Activated naive CD4-positive, alpha-beta T cell treated with anti-CD3 and anti-CD28 coated beads, Interleukin-2, amount 50 U/mL, for 24 hours (primary cell): ENCODE data around the gene USP49.

Source experiments
- H3K27ac Mint-ChIP-seq: one replicate; pipeline ENCODE4 v1.8.0; 2021; ENCODE audit warnings: mild to moderate bottlenecking, mixed read lengths
- H3K27me3 Mint-ChIP-seq: one replicate; pipeline ENCODE4 v1.8.0; 2021; ENCODE audit warnings: mixed read lengths
- H3K36me3 Mint-ChIP-seq: one replicate; pipeline ENCODE4 v1.8.0; 2021; ENCODE audit warnings: mixed read lengths
- H3K4me1 Mint-ChIP-seq: one replicate; pipeline ENCODE4 v1.8.0; 2021; ENCODE audit warnings: mixed read lengths
- H3K4me3 Mint-ChIP-seq: one replicate; pipeline ENCODE4 v1.8.0; 2021; ENCODE audit warnings: mild to moderate bottlenecking, mixed read lengths
- H3K9me3 Mint-ChIP-seq: one replicate; pipeline ENCODE4 v1.8.0; 2021; ENCODE audit warnings: mixed read lengths

The USP49 gene

DNA sequence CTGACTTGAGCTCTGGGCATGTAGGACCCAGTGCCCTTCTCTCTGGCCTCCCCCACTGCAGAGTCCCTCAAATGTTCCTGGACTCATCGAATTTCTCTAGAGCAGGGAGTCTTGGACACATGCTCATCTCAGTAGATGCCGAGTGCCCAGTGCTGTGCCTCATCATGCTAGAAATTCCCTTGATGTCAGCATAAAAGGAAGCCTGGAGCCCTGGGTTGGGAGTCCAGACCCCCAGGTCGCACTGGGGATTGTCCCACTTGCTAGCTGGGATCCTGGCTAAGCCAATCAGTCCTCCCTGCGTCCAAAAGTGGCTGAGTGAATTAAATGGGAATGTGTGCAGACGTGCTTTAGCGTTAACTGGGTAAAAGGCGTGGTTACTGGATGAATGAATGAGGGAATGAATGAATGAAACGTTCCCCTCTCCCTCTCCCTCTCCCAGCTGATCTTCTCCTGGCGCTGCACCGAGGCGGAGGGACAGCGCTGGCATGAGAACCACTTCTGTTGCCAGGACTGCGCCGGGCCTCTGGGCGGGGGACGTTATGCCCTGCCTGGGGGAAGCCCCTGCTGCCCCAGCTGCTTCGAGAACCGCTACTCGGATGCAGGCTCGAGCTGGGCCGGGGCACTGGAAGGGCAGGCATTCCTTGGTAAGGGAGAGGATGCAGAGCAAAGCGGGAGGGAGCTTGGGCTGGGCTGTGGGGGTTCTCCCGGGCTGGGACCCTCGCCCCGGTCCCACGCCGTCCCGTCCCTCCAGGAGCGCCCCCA is 109.3 kb downstream of the USP49 start:
- Mint-ChIP-seq H3K4me1 (peaks cover 19% of the 10 kb centered on the region), H3K27ac (peak overlapping the region; percentile 55), H3K36me3 (peaks cover 6% of the 10 kb centered on the region), H3K9me3 (no peaks in the 10 kb centered on the region), H3K4me3 (peak overlapping the region; percentile 97), H3K27me3 (no peaks in the 10 kb centered on the region)

DNA sequence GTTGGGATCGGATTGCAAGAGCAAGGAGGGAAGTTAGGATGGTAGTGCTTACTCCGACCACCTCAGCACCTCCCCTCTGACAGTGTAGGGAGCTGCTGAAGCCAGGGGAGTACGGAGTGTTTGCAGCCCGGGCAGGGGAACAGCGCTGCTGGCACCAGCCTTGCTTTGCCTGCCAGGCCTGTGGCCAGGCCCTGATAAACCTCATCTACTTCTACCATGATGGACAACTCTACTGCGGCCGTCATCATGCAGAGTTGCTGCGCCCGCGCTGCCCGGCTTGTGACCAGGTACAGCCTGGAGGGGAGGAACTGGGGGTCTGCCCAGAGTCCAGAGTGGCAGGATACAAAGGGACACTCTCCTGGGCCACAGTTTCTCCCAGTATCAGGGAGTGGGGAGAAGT is 109.9 kb downstream of the USP49 start:
- Mint-ChIP-seq H3K4me3 (peak overlapping the region; percentile 60), H3K36me3 (peaks cover 5% of the 10 kb centered on the region), H3K4me1 (peaks cover 18% of the 10 kb centered on the region), H3K27ac (no peak overlapping the region), H3K9me3 (no peaks in the 10 kb centered on the region), H3K27me3 (no peaks in the 10 kb centered on the region)

DNA sequence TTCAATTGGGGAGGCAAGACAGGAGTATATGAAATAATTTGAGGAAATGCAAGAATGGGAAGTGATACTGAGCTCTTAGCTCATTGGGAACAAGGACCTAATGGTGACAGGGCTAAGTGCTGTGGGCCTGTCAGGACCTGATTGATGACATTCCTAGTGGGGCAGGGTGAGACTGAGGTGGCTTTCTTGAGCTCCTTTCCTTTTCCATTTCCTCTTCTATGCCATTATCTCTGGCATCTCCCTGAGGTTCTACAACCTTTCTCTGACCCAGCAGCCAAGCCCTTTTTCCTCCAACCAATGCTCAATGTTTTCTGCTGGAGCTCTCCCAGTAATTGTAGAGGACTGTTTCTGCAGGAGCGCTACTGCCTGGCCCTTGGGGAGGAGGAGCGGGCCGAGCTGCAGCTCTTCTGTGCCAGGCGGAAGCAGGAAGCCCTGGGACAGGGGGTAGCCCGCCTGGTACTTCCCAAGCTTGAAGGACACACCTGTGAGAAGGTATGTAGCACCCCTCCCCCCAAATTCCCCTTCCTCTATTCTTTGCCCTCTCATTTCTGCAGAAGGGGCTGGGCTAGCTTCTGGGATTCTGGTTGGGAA is 110.5 kb downstream of the USP49 start:
- H3K36me3 Mint-ChIP-seq, result peaks cover 1% of the 10 kb centered on the region
- peak overlapping the region; percentile 60 for H3K4me3 Mint-ChIP-seq
- no peaks in the 10 kb centered on the region for H3K9me3 Mint-ChIP-seq
- no peaks in the 10 kb centered on the region for H3K27me3 Mint-ChIP-seq
- peaks cover 17% of the 10 kb centered on the region for H3K4me1 Mint-ChIP-seq
- no peak overlapping the region for H3K27ac Mint-ChIP-seq

DNA sequence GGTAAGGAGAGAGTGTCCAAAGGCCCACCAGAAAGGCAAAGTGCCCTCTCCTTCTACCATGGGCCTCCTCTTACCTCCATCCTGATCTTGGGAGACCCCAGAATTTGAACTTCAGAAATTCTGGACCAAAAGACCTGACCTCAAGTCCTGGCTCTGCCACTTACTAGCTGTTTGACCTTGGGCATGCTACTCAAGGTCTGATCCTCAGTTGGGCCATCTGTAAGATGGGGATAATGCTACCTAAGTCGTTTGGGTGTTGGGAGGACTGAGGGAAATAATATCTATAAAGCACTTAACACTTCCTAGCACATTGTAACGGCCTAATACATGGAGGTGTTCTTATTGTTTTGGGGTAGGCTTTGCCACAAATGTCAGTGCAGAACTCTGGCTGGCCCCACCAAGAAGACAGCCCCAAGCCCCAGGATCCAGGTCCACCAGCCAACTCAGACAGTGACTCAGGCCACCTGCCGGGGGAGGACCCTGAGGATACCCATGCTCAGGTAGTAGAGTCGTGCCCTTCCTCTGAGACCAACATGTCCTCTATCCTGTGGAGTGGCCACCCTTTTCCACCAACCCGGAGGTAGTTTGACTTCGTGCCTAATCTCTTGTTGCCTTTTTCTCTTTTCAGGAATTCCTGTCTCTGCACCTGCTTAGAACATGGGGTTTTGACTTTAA is 111.9 kb downstream of the USP49 start:
- Mint-ChIP-seq H3K27ac (no peak overlapping the region), H3K9me3 (no peaks in the 10 kb centered on the region), H3K27me3 (no peaks in the 10 kb centered on the region), H3K4me3 (no peak overlapping the region), H3K36me3 (no peaks in the 10 kb centered on the region), H3K4me1 (peaks cover 15% of the 10 kb centered on the region)

DNA sequence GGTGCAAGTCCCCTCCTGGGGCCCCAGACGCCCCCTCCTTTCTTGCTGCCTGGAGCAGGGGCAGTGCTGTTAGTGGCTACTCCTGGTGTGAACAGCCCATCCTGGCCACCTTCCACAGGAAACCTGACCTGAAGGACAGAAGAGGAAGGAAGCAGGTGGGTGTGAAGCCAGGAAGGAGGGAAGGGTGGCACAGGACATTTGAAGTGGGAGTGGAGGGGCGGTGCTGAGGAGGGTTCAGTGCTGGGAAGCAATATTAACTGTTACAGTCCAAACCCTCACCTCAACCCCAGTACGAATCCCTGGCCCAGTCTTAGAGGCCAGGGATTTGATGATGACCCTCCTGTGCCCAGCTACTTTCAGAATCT is 113.8 kb downstream of the USP49 start:
- H3K27me3 Mint-ChIP-seq, result no peaks in the 10 kb centered on the region
- peak overlapping the region; percentile 71 for H3K4me3 Mint-ChIP-seq
- H3K4me1 Mint-ChIP-seq, result peaks cover 15% of the 10 kb centered on the region
- no peak overlapping the region for H3K27ac Mint-ChIP-seq
- H3K9me3 Mint-ChIP-seq, result no peaks in the 10 kb centered on the region
- H3K36me3 Mint-ChIP-seq, result peaks cover 1% of the 10 kb centered on the region

DNA sequence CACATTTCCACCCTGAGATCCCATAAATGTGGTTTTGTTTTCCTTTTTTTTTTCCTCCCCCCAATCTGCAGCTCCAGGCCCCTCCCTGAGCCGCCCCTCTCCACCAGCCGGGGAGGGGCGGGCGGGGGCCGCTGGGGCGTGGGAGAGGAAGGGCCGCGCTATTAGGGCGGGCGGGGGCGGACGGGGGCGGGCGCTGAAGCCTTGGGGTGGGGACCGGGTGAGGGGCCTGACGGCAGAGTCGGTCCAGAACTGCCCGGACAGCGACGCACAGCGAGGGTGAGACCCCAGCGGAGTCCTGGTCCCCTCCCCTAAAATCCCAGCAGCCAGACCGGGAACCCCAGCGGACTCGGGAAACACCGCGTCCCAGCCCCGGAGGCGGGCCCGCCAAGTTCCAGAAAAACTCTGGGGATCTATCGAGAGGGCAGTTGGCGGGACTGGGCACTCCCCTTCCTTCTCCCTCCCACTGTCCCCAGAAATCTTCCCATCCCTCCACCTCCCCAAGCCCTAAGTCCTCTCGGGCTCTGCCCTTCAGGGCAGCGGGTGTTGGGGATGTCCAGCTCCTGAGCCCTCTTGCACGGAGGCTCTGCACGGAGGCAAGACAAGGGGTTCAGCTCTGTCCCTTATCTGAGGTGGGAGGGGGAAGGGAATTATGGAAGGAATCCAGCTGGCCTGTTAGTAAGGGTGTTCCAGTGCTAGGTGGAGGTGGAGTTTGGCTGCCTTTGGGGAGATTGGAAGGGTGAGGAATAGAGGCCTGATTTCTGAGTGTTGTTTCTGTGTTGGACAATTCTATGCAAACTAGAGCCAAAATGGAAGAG is 114.4 kb downstream of the USP49 start, which contains the start of gene PRICKLE4:
PRICKLE4 (plus strand) TSS at position 232 of the 815 bp plus-strand sequence. CDS start 2,692 bp downstream, outside the sequence.
- Mint-ChIP-seq H3K27me3 (no peaks in the 10 kb centered on the region), H3K27ac (peak within 1 kb of the TSS; percentile 74), H3K4me1 (peaks cover 12% of the 10 kb centered on the region), H3K36me3 (peaks cover 1% of the 10 kb centered on the region), H3K9me3 (no peaks in the 10 kb centered on the region), H3K4me3 (peak within 1 kb of the TSS; percentile 91)

DNA sequence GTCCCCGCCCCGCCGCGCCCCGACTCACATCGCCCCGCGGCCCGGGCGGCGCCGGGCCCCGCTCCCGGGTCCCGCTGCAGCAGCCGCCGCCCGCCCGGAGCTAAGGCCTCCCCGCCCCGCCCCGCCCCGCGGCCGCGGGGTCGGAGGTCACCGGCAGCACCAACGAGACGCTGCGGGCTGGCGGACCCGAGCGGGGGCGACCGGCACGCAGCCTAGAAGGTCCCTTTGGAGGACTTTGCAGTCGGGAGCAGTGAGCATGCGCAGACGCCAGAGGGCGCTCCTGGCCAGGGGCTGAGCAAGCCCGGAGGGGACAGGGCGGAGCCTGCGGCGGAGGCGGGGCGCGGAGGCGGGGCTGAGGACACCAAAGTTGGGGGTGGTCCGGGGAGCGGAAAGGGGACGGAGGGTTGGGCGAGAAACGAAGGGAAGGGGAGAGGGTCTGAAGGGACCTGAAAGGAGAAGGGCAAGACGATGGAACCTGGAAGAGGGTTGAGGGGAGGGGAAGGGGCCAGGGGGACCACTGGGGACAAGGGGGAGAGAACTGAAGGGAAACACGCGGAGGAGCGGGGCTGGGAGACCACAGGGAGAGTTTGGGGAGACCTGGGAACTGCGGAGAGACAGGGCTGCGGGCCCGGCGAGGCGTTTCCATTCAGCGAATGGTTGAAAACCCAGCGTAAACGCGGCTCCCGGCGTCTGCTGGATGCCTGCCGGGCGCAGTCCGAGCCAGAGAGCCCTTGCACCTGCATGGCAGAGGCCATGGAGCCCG is 115.2 kb downstream of the USP49 start, which contains the start of gene FRS3:
FRS3 (minus strand) TSS at position 113 of the 763 bp plus-strand sequence. CDS start 2,913 bp downstream, outside the sequence.
- H3K36me3 Mint-ChIP-seq, result peaks cover 1% of the 10 kb centered on the region
- H3K4me1 Mint-ChIP-seq, result peaks cover 11% of the 10 kb centered on the region
- peak within 1 kb of the TSS; percentile 84 for H3K27ac Mint-ChIP-seq
- H3K27me3 Mint-ChIP-seq, result no peaks in the 10 kb centered on the region
- peak within 1 kb of the TSS; percentile 91 for H3K4me3 Mint-ChIP-seq
- H3K9me3 Mint-ChIP-seq, result no peaks in the 10 kb centered on the region

DNA sequence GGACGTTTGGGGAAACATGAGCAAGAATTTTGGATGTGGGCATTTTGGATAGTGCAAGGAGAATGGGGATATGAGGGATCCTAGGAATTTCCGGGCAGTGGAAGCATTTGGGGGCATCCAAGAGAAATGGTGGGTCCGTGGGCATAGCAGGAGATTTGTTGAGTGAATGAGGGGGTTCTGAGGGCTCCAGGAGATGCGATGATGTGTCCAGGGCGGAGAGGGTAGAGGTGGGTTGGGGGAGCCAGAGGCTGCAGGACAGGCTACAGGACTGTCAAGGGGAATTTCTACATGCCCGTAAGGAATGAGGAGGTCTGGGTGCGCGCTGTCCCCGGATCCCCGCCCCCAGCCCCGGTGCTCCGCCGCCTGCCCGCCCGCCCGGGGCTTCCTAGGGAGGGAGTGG is 115.8 kb downstream of the USP49 start:
- peak overlapping the region; percentile 91 for H3K4me3 Mint-ChIP-seq
- peaks cover 11% of the 10 kb centered on the region for H3K4me1 Mint-ChIP-seq
- H3K9me3 Mint-ChIP-seq, result no peaks in the 10 kb centered on the region
- peaks cover 1% of the 10 kb centered on the region for H3K36me3 Mint-ChIP-seq
- no peaks in the 10 kb centered on the region for H3K27me3 Mint-ChIP-seq
- peak overlapping the region; percentile 84 for H3K27ac Mint-ChIP-seq

DNA sequence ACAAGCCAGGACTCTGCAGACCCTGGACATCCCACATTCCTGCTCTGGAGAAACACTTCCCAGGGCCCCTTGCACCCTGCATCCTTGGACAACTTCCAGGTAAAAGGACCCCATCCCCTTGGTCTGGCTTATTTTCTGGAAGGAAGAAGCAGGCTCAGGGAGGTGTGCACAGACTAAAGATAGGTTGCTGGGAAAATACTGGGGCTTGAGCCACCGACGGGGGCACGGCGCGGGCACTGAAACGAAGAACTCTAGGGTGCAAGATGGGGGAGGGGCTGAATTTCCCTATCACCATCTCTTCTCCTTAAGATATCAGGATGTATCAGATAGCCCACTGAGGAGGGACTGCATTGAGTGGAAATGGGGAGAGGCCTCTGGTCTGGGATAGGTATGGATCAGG is 116.3 kb downstream of the USP49 start:
- Mint-ChIP-seq H3K4me3 (peak overlapping the region; percentile 91), H3K27me3 (no peaks in the 10 kb centered on the region), H3K4me1 (peaks cover 11% of the 10 kb centered on the region), H3K36me3 (peaks cover 1% of the 10 kb centered on the region), H3K9me3 (no peaks in the 10 kb centered on the region), H3K27ac (peak overlapping the region; percentile 65)

DNA sequence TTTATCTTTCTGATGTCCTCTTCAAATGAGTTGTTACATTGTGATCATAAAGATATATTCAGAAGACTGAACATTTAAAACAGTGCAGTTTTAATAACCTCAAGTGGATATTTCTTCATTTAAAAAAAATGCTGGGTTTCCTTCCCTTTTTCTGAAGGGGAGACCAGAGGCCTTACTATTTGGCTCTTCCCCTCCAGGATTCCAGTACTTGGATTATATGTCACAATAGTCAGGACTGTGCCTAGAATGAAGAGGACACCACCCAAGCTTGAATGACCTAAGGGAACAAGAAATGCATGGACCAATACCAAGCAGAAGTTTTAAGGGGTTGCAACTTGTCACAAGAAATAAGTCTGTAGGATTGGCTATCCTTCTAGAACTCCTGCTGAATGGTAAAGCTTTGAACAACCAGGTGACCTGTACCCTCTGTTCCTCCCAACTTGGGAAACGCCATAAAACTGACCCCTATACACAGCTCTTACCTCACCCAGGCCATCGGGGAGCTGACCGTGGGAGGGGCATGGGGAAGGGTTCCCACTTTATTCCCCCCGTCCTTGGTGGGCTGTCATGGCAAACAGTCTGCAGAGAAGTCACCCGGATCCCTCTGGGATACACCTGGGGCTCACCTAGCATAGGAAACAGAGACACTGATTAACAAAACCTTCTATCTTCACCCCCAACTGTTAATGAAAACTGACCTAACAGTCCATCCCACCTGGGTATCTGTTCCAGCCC is 117.5 kb downstream of the USP49 start:
- H3K27me3 Mint-ChIP-seq, result no peaks in the 10 kb centered on the region
- H3K27ac Mint-ChIP-seq, result no peak overlapping the region
- no peak overlapping the region for H3K4me3 Mint-ChIP-seq
- no peaks in the 10 kb centered on the region for H3K9me3 Mint-ChIP-seq
- peaks cover 11% of the 10 kb centered on the region for H3K4me1 Mint-ChIP-seq
- peaks cover 1% of the 10 kb centered on the region for H3K36me3 Mint-ChIP-seq

DNA sequence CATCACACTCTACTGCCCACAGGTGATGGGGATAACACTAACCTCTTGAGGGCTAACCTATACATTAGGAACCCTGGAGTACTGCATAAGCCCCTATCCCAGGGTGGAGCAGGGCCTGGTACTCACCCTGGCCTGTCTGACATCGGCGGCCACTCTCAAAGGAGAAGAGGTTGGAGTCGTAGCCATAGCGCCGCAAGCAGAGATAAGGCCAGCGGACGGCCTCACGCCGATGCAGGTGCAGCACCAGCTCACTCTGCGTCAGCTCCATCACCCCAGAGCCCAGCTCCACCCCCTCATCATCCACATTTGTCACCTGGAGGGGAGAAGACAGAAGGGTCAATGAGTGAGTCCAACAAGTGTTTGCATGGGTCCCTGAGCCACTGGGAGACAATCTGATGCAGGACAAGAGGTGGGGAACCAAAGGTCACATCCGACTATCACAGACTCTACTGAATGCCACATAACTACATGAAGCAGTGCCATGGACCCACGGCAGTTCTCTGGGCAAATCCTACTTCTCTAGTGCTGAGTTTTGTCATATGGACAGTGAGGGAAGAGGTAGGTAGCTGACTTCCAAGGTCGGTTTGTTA is 119.8 kb downstream of the USP49 start:
- Mint-ChIP-seq H3K4me1 (peaks cover 11% of the 10 kb centered on the region), H3K27ac (no peak overlapping the region), H3K27me3 (no peaks in the 10 kb centered on the region), H3K9me3 (no peaks in the 10 kb centered on the region), H3K4me3 (no peak overlapping the region), H3K36me3 (peaks cover 1% of the 10 kb centered on the region)

DNA sequence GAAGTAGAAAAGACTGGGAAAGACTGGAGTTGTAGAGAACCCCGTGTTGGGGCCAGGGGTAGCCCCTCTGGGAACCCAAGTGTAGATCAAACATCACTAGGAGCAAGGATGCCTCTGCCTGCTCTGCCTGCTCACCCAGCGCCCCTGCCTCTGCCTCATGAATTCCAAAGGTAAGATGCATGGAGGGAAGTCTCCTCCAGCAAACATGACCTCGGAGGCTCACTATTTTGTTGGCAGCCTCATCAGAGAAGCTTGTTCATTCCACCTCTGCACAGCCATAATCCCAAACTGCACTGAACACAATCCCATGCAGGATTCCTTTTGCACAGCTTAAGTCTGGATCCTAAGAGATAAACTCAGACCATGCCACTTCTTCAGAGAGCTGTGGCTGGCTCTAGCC is 120.3 kb downstream of the USP49 start:
- no peak overlapping the region for H3K27ac Mint-ChIP-seq
- no peaks in the 10 kb centered on the region for H3K9me3 Mint-ChIP-seq
- H3K27me3 Mint-ChIP-seq, result no peaks in the 10 kb centered on the region
- peaks cover 6% of the 10 kb centered on the region for H3K4me1 Mint-ChIP-seq
- H3K4me3 Mint-ChIP-seq, result no peak overlapping the region
- peaks cover 1% of the 10 kb centered on the region for H3K36me3 Mint-ChIP-seq

DNA sequence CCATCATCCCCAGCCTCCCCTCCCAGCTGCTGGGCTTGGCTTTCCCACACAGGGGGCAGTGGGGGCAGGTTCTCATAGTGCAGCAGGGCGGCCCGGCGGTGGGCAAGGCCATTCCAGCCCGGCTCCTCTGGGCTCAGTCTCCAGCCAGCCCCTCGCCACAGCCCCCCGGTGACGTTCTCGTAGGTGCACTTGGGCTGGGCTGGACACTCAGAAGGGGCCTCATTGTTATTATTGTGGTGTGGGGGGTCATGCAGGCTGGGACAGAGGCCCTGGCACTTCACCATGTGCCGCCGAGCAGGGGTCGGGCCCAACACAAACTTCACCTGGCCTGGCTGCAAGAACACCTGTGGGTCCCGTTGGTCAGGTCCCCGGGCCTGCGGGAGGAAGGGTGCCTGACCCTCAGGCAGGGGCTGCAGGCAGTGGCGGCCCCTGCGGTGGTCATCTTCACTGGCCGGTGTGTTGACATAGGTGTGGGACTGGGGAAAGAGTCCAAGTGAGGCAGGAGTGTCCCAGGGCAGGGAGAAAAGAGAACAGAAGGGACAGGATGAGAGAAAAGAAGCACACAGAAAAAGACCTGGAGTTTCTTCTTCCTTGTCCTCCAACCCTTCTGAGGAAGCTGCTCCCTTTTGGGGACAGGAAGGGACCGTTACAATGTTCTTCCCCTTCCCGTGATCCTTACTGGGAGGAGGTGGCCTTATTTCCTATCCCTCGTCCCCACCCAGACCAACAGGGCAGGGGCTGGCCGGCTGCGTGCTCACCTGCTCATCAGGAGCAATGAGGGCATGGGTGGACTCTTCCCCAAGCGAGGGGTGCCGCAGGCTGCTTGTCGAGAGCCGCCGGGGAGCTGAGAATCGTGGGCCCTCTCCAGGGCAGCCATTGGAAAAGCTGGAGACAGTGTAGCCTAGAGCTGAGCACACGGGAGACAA is 123.9 kb downstream of the USP49 start:
- Mint-ChIP-seq H3K4me3 (no peak overlapping the region), H3K4me1 (no peaks in the 10 kb centered on the region), H3K36me3 (no peaks in the 10 kb centered on the region), H3K9me3 (no peaks in the 10 kb centered on the region), H3K27ac (no peak overlapping the region), H3K27me3 (no peaks in the 10 kb centered on the region)
